HepG2 (cell line): ENCODE results near the gene FAM170B.

Experiments used
- EZH2 ChIP-seq: conservative IDR thresholded peaks from 2 replicates; pipeline ENCODE4 v1.6.1; 2012; ENCODE audit warnings: mild to moderate bottlenecking, low read depth, low read length, moderate library complexity
- KLF12 ChIP-seq: sonication (generic); formaldehyde crosslinking; IDR thresholded peaks from 2 replicates; pipeline ENCODE4 v1.4.0; 2020; ENCODE audit warnings: missing genetic modification reagents, borderline replicate concordance
- SP1 ChIP-seq, 2 experiments: fragments of 450-650 bp in 1 of 2; sonication (generic) in 1 of 2; formaldehyde crosslinking in 1 of 2; IDR thresholded peaks; 2 replicates each; pipeline versions ENCODE4 v1.4.0 to v1.6.1; 2016 to 2020; ENCODE audit warnings: missing genetic modification reagents in 1 of 2
- SP2 ChIP-seq: sonication (generic); formaldehyde crosslinking; IDR thresholded peaks from 2 replicates; pipeline ENCODE4 v1.5.1; 2020; ENCODE audit warnings: mild to moderate bottlenecking, missing genetic modification reagents
- SRF ChIP-seq: IDR thresholded peaks from 2 replicates; pipeline ENCODE4 v1.6.1; 2011; ENCODE audit warnings: mild to moderate bottlenecking, low read depth, low read length, moderate library complexity
- TFAP4 ChIP-seq: sonication (generic); IDR thresholded peaks from 2 replicates; pipeline ENCODE4 v1.6.1; 2016; ENCODE audit warnings: low read depth, borderline replicate concordance
- USF2 ChIP-seq, 2 experiments: sonication (generic) in 1 of 2; formaldehyde crosslinking in 1 of 2; IDR thresholded peaks; 2 replicates each; pipeline versions ENCODE4 v1.5.1 to v1.6.1; 2011 to 2020; ENCODE audit warnings: borderline replicate concordance in 1 of 2, low read depth in 1 of 2, low read length in 1 of 2, mild to moderate bottlenecking in 1 of 2, missing genetic modification reagents in 1 of 2, moderate library complexity in 1 of 2
- ZC3H13 ChIP-seq: sonication (generic); formaldehyde crosslinking; IDR thresholded peaks from 2 replicates; pipeline ENCODE4 v1.8.1; 2023; ENCODE audit warnings: mild to moderate bottlenecking, missing genetic modification reagents, moderate library complexity
- ZFYVE20 ChIP-seq: sonication (generic); formaldehyde crosslinking; IDR thresholded peaks from 2 replicates; pipeline ENCODE4 v1.8.0; 2023; ENCODE audit warnings: low read depth, mild to moderate bottlenecking, moderate library complexity, missing genetic modification reagents, borderline replicate concordance
- ZNF253 ChIP-seq: sonication (generic); formaldehyde crosslinking; IDR thresholded peaks from 2 replicates; pipeline ENCODE4 v1.8.0; 2022; ENCODE audit warnings: mild to moderate bottlenecking, missing genetic modification reagents, borderline replicate concordance
- ZNF430 ChIP-seq: sonication (generic); formaldehyde crosslinking; IDR thresholded peaks from 2 replicates; pipeline ENCODE4 v1.9.0; 2021; ENCODE audit warnings: mild to moderate bottlenecking, missing genetic modification reagents
- ZNF709 ChIP-seq: sonication (generic); formaldehyde crosslinking; IDR thresholded peaks from 2 replicates; pipeline ENCODE4 v1.5.0; 2020; ENCODE audit warnings: mild to moderate bottlenecking, missing genetic modification reagents
- TF ChIP-seq, protein P1 (sequence below): sonication (generic); formaldehyde crosslinking; IDR thresholded peaks from 2 replicates; pipeline ENCODE4 v1.4.0; 2020; ENCODE audit warnings: missing genetic modification reagents

- TF ChIP-seq ZNF253 (CRISPR knock-in tag) (no peak), EZH2 (no peak), ZNF709 (no peak), ZFYVE20 (CRISPR knock-in tag) (no peak), SP1 (IDR thresholded peaks at IDR 0.05) (no peak), SP1 (CRISPR knock-in tag; IDR thresholded peaks at IDR 0.05) (no peak), ZC3H13 (no peak), TFAP4 (no peak), KLF12 (CRISPR knock-in tag) (no peak), ZNF430 (CRISPR knock-in tag) (no peak), SP2 (CRISPR knock-in tag) (no peak), USF2 (IDR thresholded peaks at IDR 0.05; ENCODE audit: low read depth, low read length) (no peak), USF2 (CRISPR knock-in tag; IDR thresholded peaks at IDR 0.05; ENCODE audit: borderline replicate concordance) (no peak), SRF (no peak)
- TF ChIP-seq, protein P1, sequence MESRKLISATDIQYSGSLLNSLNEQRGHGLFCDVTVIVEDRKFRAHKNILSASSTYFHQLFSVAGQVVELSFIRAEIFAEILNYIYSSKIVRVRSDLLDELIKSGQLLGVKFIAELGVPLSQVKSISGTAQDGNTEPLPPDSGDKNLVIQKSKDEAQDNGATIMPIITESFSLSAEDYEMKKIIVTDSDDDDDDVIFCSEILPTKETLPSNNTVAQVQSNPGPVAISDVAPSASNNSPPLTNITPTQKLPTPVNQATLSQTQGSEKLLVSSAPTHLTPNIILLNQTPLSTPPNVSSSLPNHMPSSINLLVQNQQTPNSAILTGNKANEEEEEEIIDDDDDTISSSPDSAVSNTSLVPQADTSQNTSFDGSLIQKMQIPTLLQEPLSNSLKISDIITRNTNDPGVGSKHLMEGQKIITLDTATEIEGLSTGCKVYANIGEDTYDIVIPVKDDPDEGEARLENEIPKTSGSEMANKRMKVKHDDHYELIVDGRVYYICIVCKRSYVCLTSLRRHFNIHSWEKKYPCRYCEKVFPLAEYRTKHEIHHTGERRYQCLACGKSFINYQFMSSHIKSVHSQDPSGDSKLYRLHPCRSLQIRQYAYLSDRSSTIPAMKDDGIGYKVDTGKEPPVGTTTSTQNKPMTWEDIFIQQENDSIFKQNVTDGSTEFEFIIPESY (CRISPR knock-in tag) = no peak
Observed at GRCh38 chr10:49089557-49090188, 44.1 kb downstream of the FAM170B start.
